K562 (cell line): ENCODE data around the gene ITM2B. TPM values are rescaled to one million over a fixed set of nuclear protein-coding genes. Genes with fewer than 3 reads are reported as not detected.

Source experiments
- ATAC-seq: fragments of 200-7000 bp; cut with Tn5 transposase; 3 replicates; pipeline ENCODE4 v1.9.1; 2020; ENCODE audit warnings: moderate library complexity
- BruUV-seq: library from RNA; stranded (reverse); fragments of 400-500 nt; replicated peaks from 2 replicates; lab custom pipeline; 2021; lab: Mats Ljungman, UMichigan
- CTCF ChIA-PET: fragments of 300-600 bp; formaldehyde crosslinking; extraction: SDS; loops from one replicate; lab custom pipeline; 2021; ENCODE audit warnings: low intra/inter-chr PET ratio; lab: Yijun Ruan, JAX
- POLR2A ChIA-PET: fragments of 300-600, 350-650 bp; sonication (Branson Sonifier 250); formaldehyde crosslinking; extraction: SDS; loops from one replicate; lab custom pipeline; 2021; ENCODE audit warnings: antibody characterized with exemption, inconsistent platforms; lab: Yijun Ruan, JAX
- DNase-seq, 4 experiments: peaks; one replicate each; pipeline versions ENCODE4 v3.0.0 to v3.0.0-alpha.2; 2011 to 2018; ENCODE audit warnings: low spot score in 3 of 4, mixed read lengths in 3 of 4; ENCODE audit errors: extremely low read depth in 1 of 4
- FAIRE-seq: peaks from 2 replicates; lab custom pipeline; 2011; peaks lifted over from hg19 to GRCh38; lab: Jason Lieb, UNC
- H2AFZ ChIP-seq: 2 replicates; pipeline ENCODE4 v1.6.0; 2011; ENCODE audit warnings: low read depth, low read length, control low read depth, inconsistent platforms
- H3K27ac ChIP-seq: fragments of 200-600 bp; 3 replicates; pipeline ENCODE4 v1.8.0; 2011; ENCODE audit warnings: low read depth, mild to moderate bottlenecking, control low read depth, inconsistent platforms, low read length, moderate library complexity, mixed read lengths; ENCODE audit errors: extremely low read depth
- H3K27me3 ChIP-seq, 2 experiments: fragments of 300-600 bp in 1 of 2; 2 replicates in 1 of 2; 3 replicates in 1 of 2; pipeline versions ENCODE4 v1.6.0 to v1.8.0; 2011; ENCODE audit warnings: inconsistent platforms in 2 of 2, low read length in 2 of 2, mild to moderate bottlenecking in 1 of 2, mixed read lengths in 1 of 2, moderate library complexity in 1 of 2; ENCODE audit not compliant: control insufficient read depth in 2 of 2, insufficient read depth in 2 of 2
- H3K36me3 ChIP-seq: fragments of 300-600 bp; 3 replicates; pipeline ENCODE4 v1.8.0; 2011; ENCODE audit warnings: mild to moderate bottlenecking, low read length, inconsistent platforms; ENCODE audit not compliant: control insufficient read depth, insufficient read depth
- H3K4me1 ChIP-seq, 2 experiments: fragments of 200-600 bp in 1 of 2; replicated peaks in 1 of 2; 2 replicates in 1 of 2; 3 replicates in 1 of 2; pipeline versions ENCODE4 v1.5.1 to v1.8.0; 2011; ENCODE audit warnings: inconsistent platforms in 2 of 2, low read length in 2 of 2, mild to moderate bottlenecking in 1 of 2, mixed read lengths in 1 of 2, moderate library complexity in 1 of 2; ENCODE audit not compliant: control insufficient read depth in 2 of 2, insufficient read depth in 2 of 2
- H3K4me2 ChIP-seq: 2 replicates; pipeline ENCODE4 v1.6.1; 2011; ENCODE audit warnings: low read length, control low read depth, inconsistent platforms, mixed read lengths; ENCODE audit not compliant: insufficient read depth
- H3K4me3 ChIP-seq: fragments of 200-600 bp; sonication (generic), shearing (Covaris generic); 2 replicates; pipeline ENCODE4 v1.5.1; 2016; ENCODE audit warnings: control low read depth, inconsistent platforms
- H3K79me2 ChIP-seq: fragments of 200-600 bp; 3 replicates; pipeline ENCODE4 v1.8.0; 2011; ENCODE audit warnings: low read length, inconsistent platforms; ENCODE audit not compliant: control insufficient read depth, insufficient read depth
- H3K9ac ChIP-seq, 2 experiments: 2 replicates each; pipeline versions ENCODE4 v1.6.0 to v1.6.1; 2011; ENCODE audit warnings: low read depth in 2 of 2, low read length in 2 of 2, control low read depth in 1 of 2, inconsistent platforms in 1 of 2, mild to moderate bottlenecking in 1 of 2, mixed read lengths in 1 of 2; ENCODE audit not compliant: insufficient read depth in 1 of 2
- H3K9me1 ChIP-seq: one replicate; pipeline ENCODE4 v1.6.0; 2011; ENCODE audit warnings: inconsistent platforms, mild to moderate bottlenecking, low read length, moderate library complexity; ENCODE audit not compliant: control insufficient read depth, insufficient read depth
- H3K9me3 ChIP-seq: replicated peaks from 2 replicates; pipeline ENCODE4 v1.5.1; 2011; ENCODE audit warnings: low read depth, low read length, inconsistent platforms; ENCODE audit not compliant: control insufficient read depth, insufficient read depth
- H4K20me1 ChIP-seq: replicated peaks from 2 replicates; pipeline ENCODE4 v1.6.1; 2011; ENCODE audit warnings: low read length, inconsistent platforms, mixed read lengths; ENCODE audit not compliant: control insufficient read depth, insufficient read depth
- ETV5 ChIP-seq: sonication (generic); formaldehyde crosslinking; IDR thresholded peaks from 2 replicates; pipeline ENCODE4 v1.4.0; 2020; ENCODE audit warnings: low read depth, mild to moderate bottlenecking, missing genetic modification reagents
- FOXA3 ChIP-seq, 2 experiments: fragments of 450-650 bp in 1 of 2; sonication (generic) in 1 of 2; formaldehyde crosslinking; IDR thresholded peaks in 1 of 2; conservative IDR thresholded peaks in 1 of 2; 2 replicates each; pipeline versions ENCODE4 v1.4.0 to v1.8.0; 2020 to 2022; ENCODE audit warnings: mild to moderate bottlenecking in 2 of 2, missing genetic modification reagents in 1 of 2
- GTF2E2 ChIP-seq: fragments of 200-800 bp; sonication (Bioruptor generic); IDR thresholded peaks from 2 replicates; pipeline ENCODE4 v1.6.1; 2016; ENCODE audit warnings: missing genetic modification characterization, missing compliant biosample characterization
- HNRNPK ChIP-seq: fragments of 200-400 bp; formaldehyde crosslinking; IDR thresholded peaks from one replicate; pipeline ENCODE4 v1.6.1; 2018; ENCODE audit warnings: mild to moderate bottlenecking, low read depth, low read length; ENCODE audit not compliant: poor library complexity, severe bottlenecking
- KDM1A ChIP-seq, 2 experiments: fragments of 450-650 bp; IDR thresholded peaks; 2 replicates each; pipeline ENCODE4 v1.6.1; 2016; ENCODE audit warnings: mild to moderate bottlenecking in 2 of 2
- NONO ChIP-seq, 2 experiments: fragments of 200-400 bp in 1 of 2; fragments of 450-650 bp in 1 of 2; formaldehyde crosslinking in 1 of 2; IDR thresholded peaks; 2 replicates each; pipeline ENCODE4 v1.6.1; 2017; ENCODE audit warnings: low read depth in 2 of 2, mild to moderate bottlenecking in 2 of 2, moderate library complexity in 2 of 2, low read length in 1 of 2
- PURB ChIP-seq: sonication (generic); formaldehyde crosslinking; IDR thresholded peaks from 2 replicates; pipeline ENCODE4 v1.9.0; 2021; ENCODE audit warnings: low read depth, mild to moderate bottlenecking, missing genetic modification reagents
- RAD21 ChIP-seq, 2 experiments: fragments of 250-450 bp in 1 of 2; fragments of 450-650 bp in 1 of 2; sonication (Bioruptor Pico) in 1 of 2; formaldehyde crosslinking in 1 of 2; IDR thresholded peaks in 1 of 2; conservative IDR thresholded peaks in 1 of 2; 2 replicates each; pipeline versions ENCODE4 v1.4.0 to v1.8.0; 2020 to 2022; ENCODE audit warnings: mild to moderate bottlenecking in 2 of 2, moderate library complexity in 1 of 2
- SRSF7 ChIP-seq: fragments of 200-400 bp; formaldehyde crosslinking; optimal IDR thresholded peaks from 2 replicates; pipeline ENCODE3; 2017; ENCODE audit warnings: mild to moderate bottlenecking, low read depth, low read length
- TOE1 ChIP-seq, 2 experiments: fragments of 450-650 bp in 1 of 2; sonication (generic) in 1 of 2; formaldehyde crosslinking in 1 of 2; IDR thresholded peaks; 2 replicates each; pipeline versions ENCODE4 v1.7.1 to v1.8.0; 2016 to 2022; ENCODE audit warnings: borderline replicate concordance in 2 of 2, mild to moderate bottlenecking in 2 of 2, antibody characterized with exemption in 1 of 2, inconsistent platforms in 1 of 2, low read depth in 1 of 2, missing genetic modification reagents in 1 of 2, moderate library complexity in 1 of 2
- ZNF143 ChIP-seq: sonication (generic); formaldehyde crosslinking; IDR thresholded peaks from 2 replicates; pipeline ENCODE4 v1.9.0; 2022; ENCODE audit warnings: mild to moderate bottlenecking, missing genetic modification reagents
- ZNF212 ChIP-seq: fragments of 450-650 bp; formaldehyde crosslinking; IDR thresholded peaks from 2 replicates; pipeline ENCODE4 v1.4.0; 2020; ENCODE audit warnings: mild to moderate bottlenecking
- ZNF239 ChIP-seq: fragments of 250-450 bp; sonication (Bioruptor Pico); IDR thresholded peaks from 2 replicates; pipeline ENCODE4 v1.4.0; 2020; ENCODE audit warnings: mild to moderate bottlenecking
- ZNF561 ChIP-seq: fragments of 450-650 bp; formaldehyde crosslinking; conservative IDR thresholded peaks from 2 replicates; pipeline ENCODE4 v1.4.0; 2020; ENCODE audit warnings: mild to moderate bottlenecking, moderate library complexity
- WGBS: fragments of 100-300 bp; shearing (Covaris generic); methylation state at CpG from one replicate; pipeline ENCODE4 v1.1.6; 2016; ENCODE audit warnings: low coverage, mixed read lengths; ENCODE audit not compliant: insufficient coverage; ENCODE audit errors: missing lambda C conversion rate; 5-methylcytosine and 5-hydroxymethylcytosine counted together
- in situ Hi-C: fragments of 300-500 bp; cut with MboI; formaldehyde crosslinking; loops from 4 replicates; pipeline ENCODE4 v1.15.0; 2018; ENCODE audit warnings: inconsistent platforms, mixed read lengths
- intact Hi-C: fragments of 100-400 bp; cut with micrococcal nuclease; formaldehyde crosslinking; loops from 2 replicates; pipeline ENCODE4 v1.14.2; 2022
- polyA plus RNA-seq, 8 experiments: library from polyadenylated mRNA; depleted of rRNA in 4 of 8; stranded (reverse) in 5 of 8; unstranded in 3 of 8; fragments of >200 nt; fragmentation: Nextera tagmentation in 2 of 8; fragmentation: Illumina TruSeq in 1 of 8; extraction: Ambion mirVana in 2 of 8; extraction: Trizol in 1 of 8; gene quantifications; 2 replicates each; pipeline versions ENCODE4 v1.2.1 to v1.2.3, GENCODE V29; 2011 to 2014; ENCODE audit warnings: inconsistent platforms in 1 of 8, missing spikeins in 1 of 8
- total RNA-seq, 7 experiments: library from RNA; depleted of rRNA in 6 of 7; stranded (reverse); fragments of >200 nt in 6 of 7; fragmentation: Illumina TruSeq in 2 of 7; extraction: Trizol in 2 of 7; gene quantifications; 2 replicates each; pipeline versions ENCODE4 v1.2.1 to v1.2.3, GENCODE V29; 2011 to 2021; ENCODE audit warnings: low replicate concordance in 1 of 7
- TF ChIP-seq, protein P1 (sequence below): sonication (generic); formaldehyde crosslinking; IDR thresholded peaks from 2 replicates; pipeline ENCODE4 v1.8.0; 2023; ENCODE audit warnings: mild to moderate bottlenecking, missing genetic modification reagents
- TF ChIP-seq, protein P2 (sequence below): fragments of 450-650 bp; IDR thresholded peaks from 2 replicates; pipeline ENCODE4 v1.6.1; 2016

Gene ITM2B
- total and polyA plus RNA-seq, 9 of the 15 experiments (the other 6 are each of a cell fraction or from before 2014, with no cell fraction given) = 22.0 to 83.8 (median 45.0) TPM

DNA sequence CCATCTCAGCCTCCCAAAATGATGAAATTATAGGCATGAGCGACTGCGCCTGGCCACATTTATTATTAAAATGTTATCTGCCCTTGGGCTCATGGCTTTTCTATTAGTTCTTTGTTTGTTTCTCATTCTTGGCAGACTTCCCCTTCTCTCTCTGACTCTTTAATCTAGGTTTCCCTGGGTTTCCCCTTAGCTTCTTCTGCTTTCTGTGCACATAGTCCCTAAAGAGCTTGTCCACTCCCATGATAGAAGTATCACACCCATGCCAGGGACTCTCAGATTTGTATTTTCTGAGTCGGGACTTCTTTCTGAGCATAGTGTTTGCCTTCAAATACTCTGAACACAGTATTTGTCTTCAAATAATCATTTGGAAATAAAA lies 38.6 kb upstream of the ITM2B start:
- no peak for ATAC-seq
- no peaks in the 10 kb centered on the region for H3K9me1 ChIP-seq
- no peak overlapping the region for H2AFZ ChIP-seq
- no peak overlapping the region for H3K9ac ChIP-seq
- DNase-seq = no peak
- intact Hi-C loops = no loop called here
- in situ Hi-C loops = no loop called here
- no peak overlapping the region for H3K27ac ChIP-seq
- TF ChIP-seq HNRNPK = no peak
- TF ChIP-seq KDM1A (IDR thresholded peaks at IDR 0.05) = no peak
- TF ChIP-seq ZNF239 (CRISPR knock-in tag) = no peak
- TF ChIP-seq, protein P1, sequence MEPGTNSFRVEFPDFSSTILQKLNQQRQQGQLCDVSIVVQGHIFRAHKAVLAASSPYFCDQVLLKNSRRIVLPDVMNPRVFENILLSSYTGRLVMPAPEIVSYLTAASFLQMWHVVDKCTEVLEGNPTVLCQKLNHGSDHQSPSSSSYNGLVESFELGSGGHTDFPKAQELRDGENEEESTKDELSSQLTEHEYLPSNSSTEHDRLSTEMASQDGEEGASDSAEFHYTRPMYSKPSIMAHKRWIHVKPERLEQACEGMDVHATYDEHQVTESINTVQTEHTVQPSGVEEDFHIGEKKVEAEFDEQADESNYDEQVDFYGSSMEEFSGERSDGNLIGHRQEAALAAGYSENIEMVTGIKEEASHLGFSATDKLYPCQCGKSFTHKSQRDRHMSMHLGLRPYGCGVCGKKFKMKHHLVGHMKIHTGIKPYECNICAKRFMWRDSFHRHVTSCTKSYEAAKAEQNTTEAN (CRISPR knock-in tag) = no peak
- no peak for TF ChIP-seq ZNF212 (CRISPR knock-in tag)
- no peak for TF ChIP-seq FOXA3 (CRISPR knock-in tag; conservative IDR thresholded peaks at IDR 0.05 in 1 of 2, IDR thresholded peaks at IDR 0.05 in 1 of 2)
- no peak for TF ChIP-seq ETV5 (CRISPR knock-in tag)
- no peak for TF ChIP-seq SRSF7
- no peak for TF ChIP-seq ZNF143
- TF ChIP-seq ZNF561 = no peak
- TF ChIP-seq NONO (IDR thresholded peaks at IDR 0.05; ENCODE audit: low read depth in 2 of 2, low read length in 1 of 2) = no peak
- no peak for TF ChIP-seq GTF2E2 (tag)
- no peak for TF ChIP-seq RAD21 (CRISPR knock-in tag; conservative IDR thresholded peaks at IDR 0.05 in 1 of 2, IDR thresholded peaks at IDR 0.05 in 1 of 2)
- TF ChIP-seq, protein P2, sequence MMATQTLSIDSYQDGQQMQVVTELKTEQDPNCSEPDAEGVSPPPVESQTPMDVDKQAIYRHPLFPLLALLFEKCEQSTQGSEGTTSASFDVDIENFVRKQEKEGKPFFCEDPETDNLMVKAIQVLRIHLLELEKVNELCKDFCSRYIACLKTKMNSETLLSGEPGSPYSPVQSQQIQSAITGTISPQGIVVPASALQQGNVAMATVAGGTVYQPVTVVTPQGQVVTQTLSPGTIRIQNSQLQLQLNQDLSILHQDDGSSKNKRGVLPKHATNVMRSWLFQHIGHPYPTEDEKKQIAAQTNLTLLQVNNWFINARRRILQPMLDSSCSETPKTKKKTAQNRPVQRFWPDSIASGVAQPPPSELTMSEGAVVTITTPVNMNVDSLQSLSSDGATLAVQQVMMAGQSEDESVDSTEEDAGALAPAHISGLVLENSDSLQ = no peak
- no peak for TF ChIP-seq TOE1 (IDR thresholded peaks at IDR 0.05; ENCODE audit: borderline replicate concordance)
- TF ChIP-seq TOE1 (CRISPR knock-in tag; IDR thresholded peaks at IDR 0.05; ENCODE audit: borderline replicate concordance, low read depth) = no peak
- no peak for TF ChIP-seq PURB
- H3K4me2 ChIP-seq = no peak overlapping the region
- H3K4me3 ChIP-seq = no peak overlapping the region
- no peaks in the 10 kb centered on the region for H3K79me2 ChIP-seq
- no peaks in the 10 kb centered on the region for H3K27me3 ChIP-seq
- ChIA-PET CTCF (no interaction called here), POLR2A (no interaction called here)
- no TSS peak for BruUV-seq
- H3K36me3 ChIP-seq = no peaks in the 10 kb centered on the region
- H3K4me1 ChIP-seq = no peaks in the 10 kb centered on the region; a peak in 1 of 5 replicates
- no peaks in the 10 kb centered on the region for H4K20me1 ChIP-seq
- no peaks in the 10 kb centered on the region for H3K9me3 ChIP-seq
- no peak for FAIRE-seq
- WGBS = 65% methylated on average over 3 of the region's 3 CpGs
